ENCODE results near the gene CTBP1. TPM values are rescaled to one million over a fixed set of nuclear protein-coding genes. Genes with fewer than 3 reads are reported as not detected.

Gene CTBP1
- total RNA-seq, 1 experiment from 2014 or later, result 136 TPM

DNA sequence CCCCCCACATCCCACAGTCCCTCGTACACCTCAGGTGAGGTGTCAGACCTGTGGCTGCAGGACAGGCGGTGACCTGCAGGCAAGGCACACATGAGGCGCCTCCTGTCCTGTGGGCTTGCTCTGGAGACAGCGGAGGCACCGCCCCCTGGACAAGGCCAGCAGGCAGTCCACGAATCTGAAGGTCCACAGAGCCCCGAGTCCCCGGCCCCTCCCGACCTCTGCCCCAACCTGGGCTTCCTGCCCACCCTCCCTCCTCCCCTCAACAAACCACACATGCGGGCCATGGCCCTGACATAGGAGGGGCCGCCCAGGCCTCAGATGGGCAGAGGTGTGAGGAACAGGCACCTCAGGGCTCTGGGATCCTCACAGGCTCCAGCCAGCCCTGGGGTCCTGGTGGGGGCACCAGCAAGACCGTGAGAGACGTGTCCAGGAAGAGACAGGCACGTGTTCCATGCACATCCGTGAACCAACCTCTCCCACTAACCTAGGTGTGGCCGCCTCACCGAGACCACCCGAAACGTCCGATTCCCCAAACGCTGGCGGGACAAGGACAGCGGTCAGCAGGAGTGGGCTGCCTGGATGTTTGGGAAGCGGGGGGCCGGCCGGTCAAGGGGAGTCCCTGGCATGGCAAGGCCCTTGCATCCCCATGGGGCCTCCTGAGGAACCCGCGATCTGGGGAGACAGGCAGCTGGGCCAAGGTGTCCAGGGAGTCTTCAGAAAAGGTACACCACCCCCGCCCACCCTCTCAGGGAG lies 25.8 kb downstream of the CTBP1 start:
- Histone ChIP-seq H3K9me3 (ENCODE audit: control insufficient read depth, low read depth, low read length) (no peaks in the 10 kb centered on the region), H2BK20ac (ENCODE audit: low read depth, low read length, poor library complexity, severe bottlenecking) (no peak overlapping the region), H3K4me2 (ENCODE audit: insufficient read depth, insufficient read length, low read length) (no peak overlapping the region), H2AFZ (ENCODE audit: low read length) (no peak overlapping the region), H3K27me3 (ENCODE audit: insufficient read depth, low read length) (no peaks in the 10 kb centered on the region), H3T11ph (ENCODE audit: low read length) (no peak overlapping the region), H3K56ac (ENCODE audit: insufficient read length, low read depth, low read length) (no peak overlapping the region), H2BK120ac (ENCODE audit: low read depth, low read length, poor library complexity, severe bottlenecking) (no peak overlapping the region), H4K5ac (ENCODE audit: insufficient read length, low read depth, low read length) (no peak overlapping the region), H3K23me2 (ENCODE audit: insufficient read length, low read depth, low read length, poor library complexity, severe bottlenecking) (no peaks in the 10 kb centered on the region), H3K14ac (ENCODE audit: insufficient read depth, low read length) (no peak overlapping the region; the same call in 1 of the 2 replicates), H2BK12ac (ENCODE audit: insufficient read length, low read depth, low read length) (no peak overlapping the region), H2BK15ac (ENCODE audit: low read depth, low read length) (no peak overlapping the region), H3K79me1 (ENCODE audit: insufficient read depth, low read depth, low read length, poor library complexity, severe bottlenecking) (no peaks in the 10 kb centered on the region), H3K23ac (ENCODE audit: insufficient read length, low read depth, low read length) (no peak overlapping the region), H2AK5ac (ENCODE audit: insufficient read length, low read length) (no peak overlapping the region), H3K9ac (ENCODE audit: extremely low read depth, insufficient read length, low read length) (no peak overlapping the region), H3K79me2 (ENCODE audit: insufficient read depth, low read length) (no peaks in the 10 kb centered on the region), H4K20me1 (ENCODE audit: control insufficient read depth, insufficient read depth, insufficient read length) (no peaks in the 10 kb centered on the region), H3K4ac (ENCODE audit: low read depth, low read length) (no peak overlapping the region), H4K8ac (replicated peaks; ENCODE audit: insufficient read length, low read depth, low read length) (no peak overlapping the region), H2BK5ac (ENCODE audit: insufficient read length, low read length) (no peak overlapping the region), H3K4me1 (ENCODE audit: insufficient read depth, low read length) (no peaks in the 10 kb centered on the region), H4K91ac (ENCODE audit: insufficient read length, low read depth, low read length) (no peak overlapping the region), H3K18ac (ENCODE audit: insufficient read length, low read depth, low read length) (no peak overlapping the region), H3K27ac (ENCODE audit: insufficient read length, low read depth, low read length) (no peak overlapping the region)
- no peaks in the 10 kb centered on the region for H3K4me1 Mint-ChIP-seq
- TF ChIP-seq CTCF (conservative IDR thresholded peaks at IDR 0.05), result no peak
- H3K27me3 Mint-ChIP-seq (ENCODE audit: low read depth), result no peaks in the 10 kb centered on the region
- no peak for DNase-seq
- no CpG with 5 or more reads among the region's 29 CpGs for WGBS (ENCODE audit: extremely low coverage, insufficient read length, low lambda C conversion rate)
- no peak overlapping the region for H3K27ac Mint-ChIP-seq
- H3K9me3 Mint-ChIP-seq, result no peaks in the 10 kb centered on the region
- H3K36me3 Mint-ChIP-seq (ENCODE audit: insufficient read depth in 1 of 3, low read depth in 3 of 3), result peaks cover 27 to 70% (median 69%) of the 10 kb centered on the region in 3 experiments
- no peak overlapping the region for H3K4me3 Mint-ChIP-seq

Data from H9 (cell line).